HG03442 (cell line): Measurements from ENCODE around the gene PEAK1.
"Not testable (repeated sequence)": the region's sequence is repeated elsewhere in the genome, so short reads cannot be mapped to it uniquely, and the experiment has no call there.

Experiments used
- ATAC-seq: cut with Tn5 transposase; IDR thresholded peaks from one replicate; pipeline ENCODE4 v1.9.1; 2021; ENCODE audit warnings: mild to moderate bottlenecking, moderate library complexity; ENCODE audit not compliant: unreplicated experiment

Gene PEAK1

DNA sequence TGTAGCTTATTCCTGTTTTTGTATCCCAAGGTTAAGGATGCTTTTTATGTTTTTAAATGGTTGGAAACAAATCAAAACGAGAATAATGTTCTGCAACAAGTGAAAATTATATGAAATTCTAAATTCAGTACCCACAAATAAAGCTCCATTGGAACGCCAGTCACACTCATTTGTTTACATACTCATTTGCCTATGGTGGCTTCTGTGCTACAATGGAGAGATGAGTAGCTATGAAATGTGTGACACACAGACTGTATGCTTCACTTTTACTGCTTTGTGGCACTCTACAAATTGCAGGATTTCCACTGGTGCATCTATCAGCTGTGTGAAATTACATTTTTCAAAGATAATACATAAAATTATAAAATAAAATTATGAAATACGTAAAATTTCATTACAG is 236.8 kb downstream of the PEAK1 start:
- ATAC-seq = no peak

DNA sequence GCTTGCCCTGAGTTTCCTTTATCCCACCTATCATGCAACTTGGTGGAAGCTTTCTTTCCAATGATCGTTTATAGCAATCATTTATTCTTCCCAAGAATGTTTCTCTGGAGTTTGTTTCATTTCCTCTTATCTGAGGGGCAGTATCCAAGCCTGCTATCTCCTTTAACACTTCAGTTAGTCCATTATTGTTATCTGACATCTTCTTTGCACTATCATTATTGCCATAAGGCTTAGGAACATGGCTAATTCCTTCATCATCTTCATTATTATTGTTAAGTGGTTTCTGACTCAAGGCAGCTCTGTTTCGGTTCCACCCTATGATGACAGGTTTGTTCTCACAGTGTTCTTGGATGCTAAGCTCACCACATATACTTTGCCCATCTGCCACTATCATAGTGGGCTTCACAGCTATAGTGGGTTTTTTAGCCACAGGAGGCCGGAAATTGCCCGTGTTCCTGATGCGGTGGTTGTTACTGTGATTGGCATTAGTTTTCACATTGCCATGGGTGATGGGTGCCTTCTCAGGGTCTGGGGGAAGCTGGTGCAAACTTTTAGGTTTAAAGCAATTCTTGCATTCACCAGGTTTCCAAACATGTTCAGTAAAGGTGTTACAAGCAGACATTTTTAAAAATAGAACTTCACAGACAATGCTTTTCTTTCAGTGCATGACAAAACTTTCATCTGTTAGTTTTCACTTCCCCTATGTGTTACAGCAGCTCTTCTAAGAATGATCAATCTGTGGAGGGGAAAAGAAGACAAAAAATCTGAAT is 238.4 kb downstream of the PEAK1 start:
- ATAC-seq = peak; percentile 51

DNA sequence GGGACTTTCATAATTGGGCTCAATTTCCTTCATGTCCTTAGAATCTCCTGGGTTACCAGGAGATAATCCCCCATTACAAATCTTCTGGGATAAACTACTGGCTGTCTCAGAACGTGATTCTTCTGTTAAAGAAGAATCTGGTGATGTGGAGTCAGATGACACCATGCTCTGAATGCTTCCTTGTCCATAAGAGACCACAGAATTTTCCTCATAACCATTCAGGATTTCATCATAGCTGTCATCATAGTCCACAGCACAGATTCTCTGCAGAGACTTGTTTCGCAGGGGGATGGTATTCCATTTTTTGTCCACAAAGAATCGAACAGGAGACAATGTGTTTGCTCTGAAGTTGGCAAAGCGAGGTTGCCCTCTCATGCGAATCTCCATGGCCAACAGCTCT is 239.1 kb downstream of the PEAK1 start:
- no peak for ATAC-seq

DNA sequence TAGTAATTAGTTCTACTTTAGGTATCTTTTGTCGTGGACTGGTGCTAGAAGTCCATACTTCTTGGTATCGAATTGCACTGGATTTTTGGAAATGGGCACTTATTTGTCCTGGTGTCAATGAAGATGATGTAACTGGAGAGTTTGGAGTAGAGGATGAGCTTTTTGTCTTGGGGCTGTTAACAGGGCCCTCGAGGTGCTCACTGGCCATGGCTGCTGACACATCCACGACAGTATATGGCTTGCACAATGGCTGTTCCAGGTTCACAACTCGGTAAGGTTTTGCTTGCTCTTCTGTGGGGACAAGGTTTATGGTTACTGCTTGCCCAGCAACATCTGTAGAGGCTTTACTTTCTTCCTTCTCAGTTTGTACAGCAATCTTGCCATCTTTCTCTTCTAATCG is 239.6 kb downstream of the PEAK1 start:
- no peak for ATAC-seq

DNA sequence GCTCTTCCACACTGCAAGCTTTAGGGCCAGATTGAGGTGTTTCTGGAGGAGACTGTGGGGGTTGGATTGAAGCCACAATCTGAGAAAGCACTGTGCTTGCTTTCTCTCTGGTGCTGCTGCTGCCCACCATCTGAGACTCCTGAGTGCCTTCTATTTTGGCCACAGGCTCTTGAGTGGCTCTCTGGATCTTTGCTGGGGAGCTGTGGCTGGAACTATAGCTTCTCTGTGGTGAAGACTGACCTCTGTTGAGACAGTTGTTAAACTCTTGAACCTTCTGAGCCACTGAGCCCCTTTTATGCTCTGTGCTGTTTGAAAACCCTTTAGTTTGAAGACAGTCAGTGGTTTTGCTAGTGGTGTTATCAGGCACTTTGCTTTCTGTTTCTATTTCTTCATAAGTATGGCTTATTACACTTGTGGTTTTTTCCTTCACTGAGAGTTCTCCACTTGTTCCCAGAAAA is 240.3 kb downstream of the PEAK1 start:
- no peak for ATAC-seq

DNA sequence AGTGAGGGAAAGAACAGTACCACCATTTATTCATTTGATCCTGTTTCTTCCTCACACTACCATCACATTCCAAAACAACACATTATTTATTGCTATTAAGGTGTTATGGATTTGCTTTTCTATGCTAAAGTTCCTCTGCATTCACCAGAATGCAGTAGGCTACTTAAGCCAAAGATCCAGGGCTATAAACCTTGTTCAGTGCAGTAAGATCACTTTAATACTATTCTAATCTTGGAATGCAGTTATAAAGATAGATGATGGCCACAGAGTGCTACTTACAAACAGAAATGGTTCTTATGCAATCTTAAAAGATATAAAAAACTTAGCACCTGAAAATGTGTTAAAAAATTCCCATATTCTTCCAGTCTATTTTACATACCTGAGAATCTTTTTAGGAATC is 241.5 kb downstream of the PEAK1 start:
- no peak for ATAC-seq

DNA sequence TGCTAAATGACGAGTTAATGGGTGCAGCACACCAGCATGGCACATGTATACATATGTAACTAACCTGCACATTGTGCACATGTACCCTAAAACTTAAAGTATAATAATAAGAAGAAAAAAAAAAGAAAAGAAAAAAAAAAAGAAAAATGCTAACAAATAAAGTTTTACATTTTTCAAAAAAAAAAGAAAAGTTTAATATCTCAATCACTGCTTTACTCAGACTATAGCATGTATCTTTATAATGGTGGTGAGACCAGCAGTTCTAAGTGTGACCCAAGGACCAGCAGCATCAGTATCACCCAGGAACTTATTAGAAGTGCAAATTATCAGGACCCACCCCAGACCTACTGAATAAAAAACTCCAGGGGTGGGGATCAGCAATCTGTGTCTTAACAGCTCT is 243.8 kb downstream of the PEAK1 start:
- not testable (repeated sequence) for ATAC-seq

DNA sequence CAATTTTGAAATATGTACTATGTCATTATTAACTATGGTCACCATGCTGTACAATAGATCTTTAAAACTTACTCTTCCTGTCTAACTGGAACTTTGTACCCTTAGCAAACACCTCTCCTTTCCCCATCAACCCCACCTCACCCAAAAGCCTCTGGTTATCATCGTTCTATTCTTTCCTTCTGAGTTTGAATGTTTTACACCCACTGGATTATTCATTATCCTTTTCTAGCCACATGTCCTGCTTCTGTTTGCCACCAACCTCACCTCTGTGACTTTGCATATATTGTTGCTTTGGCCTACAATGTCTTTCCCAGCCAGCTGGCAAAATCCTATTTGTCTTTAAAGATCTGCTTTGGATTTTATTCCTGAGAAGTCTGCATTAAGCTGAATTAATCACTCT is 246.4 kb downstream of the PEAK1 start:
- no peak for ATAC-seq

DNA sequence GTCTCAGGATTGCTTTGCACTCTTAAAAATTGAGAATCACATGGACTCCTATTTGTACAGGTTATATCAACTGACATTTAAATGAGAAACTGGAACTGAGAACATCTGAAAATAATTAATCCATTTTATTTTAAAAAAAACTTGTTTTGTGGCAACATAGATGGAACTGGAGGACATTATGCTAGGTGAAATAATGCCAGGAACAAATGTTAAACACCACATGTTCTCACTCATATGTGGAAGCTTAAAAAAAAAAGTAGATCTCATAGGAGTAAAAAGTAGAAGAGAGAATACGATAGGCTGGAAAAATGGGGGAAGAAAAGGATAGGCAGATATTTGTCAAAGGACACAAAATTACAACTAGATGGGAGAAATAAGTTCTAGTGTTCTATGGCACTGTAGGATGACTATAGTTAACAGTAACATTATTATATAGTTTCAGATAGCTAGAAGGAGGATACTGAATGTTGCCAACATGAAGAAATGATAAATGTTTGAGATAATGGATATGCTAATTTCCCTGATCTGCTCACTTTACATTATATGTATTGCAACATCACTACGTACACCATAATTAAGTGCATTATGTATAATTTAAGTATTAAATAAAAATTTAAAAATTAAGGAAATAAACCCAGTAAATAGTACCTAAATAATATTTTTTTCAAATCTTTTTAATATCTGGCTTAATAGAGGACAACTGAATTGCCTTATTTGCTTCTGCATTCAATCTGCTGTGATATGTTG is 248.5 kb downstream of the PEAK1 start:
- no peak for ATAC-seq

DNA sequence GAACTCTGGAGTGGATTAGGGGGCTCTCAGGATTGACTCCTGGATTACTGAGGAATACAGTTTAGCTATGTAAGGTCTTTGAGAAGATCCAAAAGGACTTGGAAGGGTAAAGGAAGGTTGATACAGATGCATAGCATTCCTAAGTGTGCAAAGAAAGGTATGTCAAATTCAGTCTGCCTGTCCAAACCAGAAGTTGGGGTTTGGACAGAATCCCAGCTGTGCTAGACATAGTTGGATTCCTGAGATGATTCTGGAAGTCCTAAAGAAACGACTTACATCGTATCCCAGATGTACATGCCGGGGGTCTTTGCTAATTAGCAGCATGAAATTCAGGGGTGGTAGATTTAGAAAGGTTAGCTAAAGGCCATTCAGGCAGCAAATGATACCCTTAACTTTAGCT is 251.3 kb downstream of the PEAK1 start:
- ATAC-seq = no peak

DNA sequence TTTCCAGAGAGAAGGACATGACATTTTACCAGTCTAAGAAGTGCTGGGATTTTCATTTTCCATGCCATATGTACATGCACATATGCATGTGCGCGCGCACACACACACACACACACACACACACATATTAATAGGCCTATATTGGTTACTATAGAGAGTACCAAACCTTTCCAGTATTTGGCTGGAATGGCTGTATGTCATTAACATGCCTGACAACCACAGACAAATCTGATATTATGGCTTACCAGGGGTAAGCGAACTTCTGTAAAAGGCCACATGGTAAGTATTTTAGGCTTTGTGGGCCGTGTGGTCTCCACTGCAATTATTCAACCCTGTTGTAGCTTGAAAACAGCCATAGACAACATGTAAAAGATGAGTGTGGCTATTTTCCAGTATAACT is 251.8 kb downstream of the PEAK1 start:
- no peak for ATAC-seq

DNA sequence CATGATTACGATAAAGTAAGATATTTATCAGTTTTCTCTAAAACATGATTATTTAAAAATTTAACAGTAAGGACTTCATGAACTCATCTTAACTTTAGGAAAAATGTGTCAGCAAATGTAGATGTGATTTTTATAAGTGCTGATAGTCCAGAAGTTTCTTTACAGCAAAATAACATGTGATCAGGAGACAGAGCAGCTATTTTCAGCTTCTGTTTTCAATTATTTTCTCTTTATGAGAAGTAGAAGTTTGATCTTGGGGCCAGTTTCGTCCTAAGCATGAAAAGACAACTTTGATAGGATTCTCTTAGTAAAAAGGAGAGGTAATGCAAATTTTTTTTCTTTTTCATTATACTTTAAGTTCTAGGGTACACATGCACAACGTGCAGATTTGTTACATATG is 252.5 kb downstream of the PEAK1 start:
- ATAC-seq = no peak

DNA sequence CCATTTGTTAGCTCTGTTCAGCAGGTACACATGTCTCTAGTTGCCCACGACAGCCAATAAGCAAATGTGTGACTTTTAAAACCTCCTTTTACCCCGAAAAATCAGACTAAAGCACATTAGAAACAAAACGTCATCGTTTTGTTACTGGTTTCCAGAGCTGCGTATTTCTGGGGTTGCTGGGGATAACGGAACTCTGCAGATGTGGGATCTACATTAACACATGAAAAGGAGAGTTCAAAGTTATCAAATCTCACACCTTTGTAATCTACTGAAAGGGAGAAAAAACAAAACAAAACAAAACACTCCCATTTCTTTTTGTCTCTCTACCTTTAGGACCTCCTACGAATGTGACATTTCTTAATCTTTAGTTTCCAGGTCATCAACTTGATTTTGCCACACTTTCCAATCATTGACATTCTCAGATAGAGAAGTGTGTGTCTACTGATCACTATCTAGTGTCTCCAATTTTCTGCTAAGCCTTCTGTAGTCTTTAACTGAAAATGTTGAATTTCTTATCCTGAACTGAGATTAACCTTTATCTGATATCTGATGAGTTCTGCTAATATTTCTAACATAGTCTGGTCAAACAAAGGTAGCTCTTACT is 256.0 kb downstream of the PEAK1 start:
- ATAC-seq = no peak

DNA sequence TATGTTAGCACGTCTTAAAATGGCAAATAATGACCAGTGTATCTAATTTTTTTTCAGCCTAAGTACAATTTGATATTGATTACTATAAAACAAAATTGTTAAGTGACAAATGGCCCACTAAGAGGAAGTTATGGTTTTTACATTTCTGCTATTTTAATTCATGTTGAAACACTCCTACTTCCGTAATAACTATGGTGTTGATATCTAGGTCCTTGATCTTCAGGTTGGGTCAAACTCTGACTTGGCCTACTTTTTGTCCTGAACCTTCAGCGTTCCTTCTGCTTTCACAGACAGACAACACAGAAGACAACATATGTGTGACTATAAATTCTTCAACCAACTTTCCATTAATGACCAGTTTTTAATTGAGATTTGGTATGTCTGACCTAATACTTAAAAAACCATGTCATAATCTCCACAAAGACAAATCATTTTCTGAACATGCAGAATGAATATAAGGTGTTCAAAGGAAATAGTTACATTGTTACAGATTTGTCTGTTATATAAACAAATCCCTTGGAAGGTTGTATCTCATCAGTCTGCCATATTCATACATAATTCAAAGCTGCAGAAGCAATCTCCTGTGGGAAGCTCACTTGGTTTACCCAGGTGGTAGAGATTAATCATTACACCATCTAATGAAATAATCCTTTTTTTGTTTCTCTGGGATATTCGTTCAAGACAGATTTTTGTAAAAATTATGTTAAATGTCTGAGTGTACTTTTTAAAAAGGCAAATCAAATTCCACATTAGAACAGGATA is 256.9 kb downstream of the PEAK1 start:
- no peak for ATAC-seq

DNA sequence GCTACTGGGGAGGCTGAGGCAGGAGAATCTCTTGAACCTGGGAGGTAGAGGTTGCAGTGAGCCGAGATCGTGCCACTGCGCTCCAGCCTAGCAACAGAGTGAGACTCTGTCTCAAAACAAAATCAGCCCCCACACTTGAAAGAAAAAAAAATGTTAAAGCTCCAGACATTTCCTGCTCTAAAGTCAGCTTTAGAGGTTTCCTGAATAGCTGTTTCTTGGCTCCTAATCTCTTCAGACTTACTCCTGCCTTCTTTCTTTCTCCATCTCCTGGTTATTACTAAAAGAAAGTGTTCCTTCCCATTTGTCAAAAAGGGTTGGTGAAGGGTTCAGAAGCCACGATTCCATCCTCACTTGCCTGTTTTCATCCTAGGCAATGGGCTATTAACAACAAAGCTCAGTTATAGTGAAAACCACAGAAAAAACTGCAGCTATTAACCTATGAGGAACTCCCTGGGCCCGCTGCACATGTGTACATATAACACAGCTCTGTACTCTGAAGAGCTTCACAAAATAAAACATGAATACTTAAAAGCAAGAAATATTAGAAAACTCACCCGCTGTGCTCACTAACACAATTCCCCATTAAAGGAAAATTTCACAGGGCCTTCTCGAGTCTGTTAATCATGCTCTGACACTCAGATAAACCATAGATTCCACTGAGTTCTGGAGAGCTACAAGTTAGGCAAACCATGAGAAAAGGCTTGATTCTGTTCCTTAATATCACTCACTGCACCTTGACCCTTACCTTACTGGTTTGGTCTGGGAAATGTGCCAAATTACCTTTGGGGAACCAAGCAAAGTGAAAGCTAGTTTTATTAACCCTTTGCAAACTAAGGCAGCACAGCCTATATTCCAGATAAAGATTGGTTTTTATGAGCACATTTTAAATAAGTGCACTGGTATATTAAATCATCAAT is 259.1 kb downstream of the PEAK1 start:
- no peak for ATAC-seq

DNA sequence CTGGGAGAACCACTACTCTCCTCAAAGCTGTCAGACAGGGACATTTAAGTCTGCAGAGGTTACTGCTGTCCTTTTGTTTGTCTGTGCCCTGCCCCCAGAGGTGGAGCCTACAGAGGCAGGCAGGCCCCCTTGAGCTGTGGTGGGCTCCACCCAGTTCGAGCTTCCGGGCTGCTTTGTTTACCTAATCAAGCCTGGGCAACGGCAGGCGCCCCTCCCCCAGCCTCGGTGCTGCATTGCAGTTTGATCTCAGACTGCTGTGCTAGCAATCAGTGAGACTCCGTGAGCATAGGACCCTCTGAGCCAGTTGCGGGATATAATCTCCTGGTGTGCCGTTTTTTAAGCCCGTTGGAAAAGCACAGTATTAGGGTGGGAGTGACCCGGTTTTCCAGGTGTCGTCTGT is 263.9 kb downstream of the PEAK1 start:
- not testable (repeated sequence) for ATAC-seq

DNA sequence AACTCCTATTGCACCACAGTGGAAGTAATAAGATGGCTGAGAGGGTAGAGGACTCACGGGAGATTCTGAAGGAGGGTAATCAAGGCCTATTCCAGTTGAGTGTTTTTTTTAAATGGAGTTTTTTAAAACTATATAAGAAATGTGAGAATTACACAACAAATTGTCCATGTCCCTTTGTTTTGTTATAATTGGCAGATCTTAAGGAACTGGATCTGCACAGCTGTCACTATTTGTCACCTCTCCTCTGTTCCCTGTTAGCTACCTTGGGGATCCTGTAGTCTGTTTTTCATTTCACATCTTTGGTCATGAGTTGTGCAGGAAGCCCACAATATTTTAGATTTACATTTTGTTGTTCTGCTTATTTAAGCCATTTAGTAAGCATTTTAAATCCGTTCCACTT is 271.7 kb downstream of the PEAK1 start:
- no peak for ATAC-seq

DNA sequence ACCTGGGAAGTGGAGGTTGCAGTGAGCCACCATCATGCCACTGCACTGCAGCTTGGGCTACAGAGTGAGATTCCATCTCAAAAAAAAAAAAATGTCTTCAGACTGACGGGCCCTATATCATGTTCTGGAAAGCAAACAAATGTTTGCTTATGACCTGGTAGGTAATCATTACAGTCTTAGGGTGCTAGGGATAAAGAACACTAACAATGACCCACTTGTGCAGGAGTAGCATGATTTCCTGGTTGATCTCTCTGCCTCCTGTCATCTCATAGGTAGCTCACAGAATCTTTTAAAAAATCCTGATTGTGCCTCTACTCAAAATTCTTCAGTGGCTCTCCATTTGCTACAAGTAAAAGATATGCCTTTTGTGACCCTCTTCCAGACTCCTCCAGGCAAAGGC is 274.5 kb downstream of the PEAK1 start:
- ATAC-seq = no peak

DNA sequence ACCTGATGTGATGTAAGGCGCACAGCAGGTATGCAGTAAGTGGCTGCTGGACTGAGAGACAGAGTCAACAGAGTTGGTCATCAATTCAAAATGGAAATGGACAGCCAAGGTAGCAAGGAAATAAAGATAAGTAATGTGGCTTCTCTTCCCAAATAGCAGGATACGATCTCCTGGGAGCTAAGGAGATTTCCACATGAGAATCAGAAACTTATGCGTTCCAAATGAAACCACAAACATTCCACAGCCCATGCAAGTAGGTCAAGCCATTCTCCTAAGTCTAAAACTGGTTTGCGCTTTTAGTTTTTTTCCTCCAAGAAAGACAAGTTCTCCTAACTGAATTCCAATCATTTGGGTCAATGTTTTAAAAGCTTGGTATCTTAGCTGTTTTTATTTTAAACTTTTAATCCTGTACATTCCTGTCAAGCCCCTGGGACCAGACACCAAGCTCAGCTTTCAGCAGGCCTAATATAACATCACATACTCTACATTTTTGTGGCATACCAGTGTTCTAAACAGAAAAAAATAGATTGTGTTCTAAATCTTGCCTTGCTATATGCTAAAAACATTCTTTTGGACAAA is 275.3 kb downstream of the PEAK1 start:
- no peak for ATAC-seq

DNA sequence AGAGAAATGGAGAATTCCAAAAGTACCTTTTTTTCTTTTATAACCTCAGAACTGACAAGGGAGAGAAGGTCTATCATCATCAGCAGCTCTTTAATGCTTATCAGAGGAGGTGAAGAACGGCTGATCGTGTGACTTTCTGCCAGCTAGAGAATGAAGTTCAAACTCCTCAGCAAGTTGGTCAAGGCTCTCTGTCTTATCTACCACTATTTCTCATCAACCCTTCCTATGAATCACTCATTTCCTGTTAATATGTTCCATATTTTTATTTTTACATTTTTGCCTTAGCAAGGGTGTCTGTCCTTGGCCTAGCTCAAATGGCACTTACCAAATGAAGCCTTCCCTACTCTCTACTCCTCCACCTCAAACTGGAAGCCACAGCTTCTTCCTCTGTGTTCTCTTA is 275.9 kb downstream of the PEAK1 start:
- no peak for ATAC-seq
